Prostate gland (tissue), 2 donors: Measurements from ENCODE around the gene PPFIA1. TPM values are rescaled to one million over a fixed set of nuclear protein-coding genes. Genes with fewer than 3 reads are reported as not detected.
"Not testable (repeated sequence)": the region's sequence is repeated elsewhere in the genome, so short reads cannot be mapped to it uniquely, and the experiment has no call there.

Source experiments
- DNase-seq: peaks from one replicate; pipeline ENCODE4 v3.0.0-alpha.2; 2019; ENCODE audit warnings: low spot score
- H3K27ac ChIP-seq, 2 donors: fragments of 200-600 bp; sonication (generic); 2 replicates each; pipeline ENCODE4 v1.5.1; 2017 to 2019
- H3K27me3 ChIP-seq: fragments of 200-600 bp; sonication (generic); replicated peaks from 2 replicates; pipeline ENCODE4 v1.5.1; 2019; ENCODE audit not compliant: insufficient read depth
- H3K36me3 ChIP-seq, 2 donors: fragments of 200-600 bp; sonication (generic); 1 replicate in 1 of 2; 2 replicates in 1 of 2; pipeline versions ENCODE4 v1.5.1 to v1.8.1; 2017 to 2019
- H3K4me1 ChIP-seq: fragments of 200-600 bp; sonication (generic); replicated peaks from 2 replicates; pipeline ENCODE4 v1.5.1; 2019
- H3K4me3 ChIP-seq, 2 donors: fragments of 200-600 bp; sonication (generic); 2 replicates each; pipeline ENCODE4 v1.5.1; 2017 to 2019
- H3K9me3 ChIP-seq: fragments of 200-600 bp; sonication (generic); 2 replicates; pipeline ENCODE4 v1.5.1; 2017
- POLR2A ChIP-seq: fragments of 450-650 bp; IDR thresholded peaks from one replicate; pipeline ENCODE4 v1.6.1; 2016; ENCODE audit warnings: antibody characterized with exemption, mild to moderate bottlenecking
- POLR2AphosphoS5 ChIP-seq: sonication (generic); formaldehyde crosslinking; IDR thresholded peaks from one replicate; pipeline ENCODE4 v1.6.1; 2017; ENCODE audit warnings: antibody characterized with exemption
- WGBS: methylation state at CpG from one replicate; pipeline ENCODE4 v1.1.5; 2018; 5-methylcytosine and 5-hydroxymethylcytosine counted together
- intact Hi-C: fragments of 100-400 bp; cut with DNase I; formaldehyde crosslinking; loops from one replicate; pipeline ENCODE4 v1.14.2; 2022
- total RNA-seq, 2 donors: library from RNA; depleted of rRNA; stranded (reverse); fragments of >200 nt; gene quantifications; one replicate each; pipeline ENCODE4 v1.1.0, GENCODE V29; 2016
- TF ChIP-seq, protein P1 (sequence below), 4 experiments: fragments of 200-600 bp in 2 of 4; fragments of 450-650 bp in 2 of 4; sonication (generic) in 2 of 4; IDR thresholded peaks; 1 replicate in 3 of 4; 2 replicates in 1 of 4; pipeline ENCODE4 v1.5.1; 2016 to 2019; ENCODE audit warnings: antibody characterized with exemption in 4 of 4, mild to moderate bottlenecking in 2 of 4, moderate library complexity in 2 of 4

PPFIA1 gene
- total RNA-seq, 2 donors from 2014 or later, result 29.1 to 61.8 TPM

DNA sequence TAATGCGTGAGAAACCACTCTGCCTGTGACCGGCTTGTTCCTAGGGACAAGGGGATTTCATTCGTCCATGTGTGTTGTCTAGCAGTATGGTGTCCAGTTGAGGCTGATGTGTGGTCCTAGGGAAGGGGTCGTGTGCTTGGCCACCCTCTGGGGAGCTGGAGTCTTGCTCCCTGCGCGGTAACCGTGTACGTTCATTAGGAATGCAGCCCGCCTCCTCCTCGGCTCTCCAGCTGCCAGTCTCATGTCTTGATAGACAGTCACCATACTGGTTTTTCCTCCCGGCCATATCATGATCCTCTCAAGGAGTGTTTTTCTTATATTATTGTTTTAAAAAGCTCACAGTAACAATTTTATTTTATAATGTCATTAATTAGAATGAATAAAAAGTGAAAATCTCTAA lies 133.8 kb downstream of the PPFIA1 start:
- TF ChIP-seq POLR2AphosphoS5 (no peak), POLR2A (no peak)
- TF ChIP-seq, protein P1, sequence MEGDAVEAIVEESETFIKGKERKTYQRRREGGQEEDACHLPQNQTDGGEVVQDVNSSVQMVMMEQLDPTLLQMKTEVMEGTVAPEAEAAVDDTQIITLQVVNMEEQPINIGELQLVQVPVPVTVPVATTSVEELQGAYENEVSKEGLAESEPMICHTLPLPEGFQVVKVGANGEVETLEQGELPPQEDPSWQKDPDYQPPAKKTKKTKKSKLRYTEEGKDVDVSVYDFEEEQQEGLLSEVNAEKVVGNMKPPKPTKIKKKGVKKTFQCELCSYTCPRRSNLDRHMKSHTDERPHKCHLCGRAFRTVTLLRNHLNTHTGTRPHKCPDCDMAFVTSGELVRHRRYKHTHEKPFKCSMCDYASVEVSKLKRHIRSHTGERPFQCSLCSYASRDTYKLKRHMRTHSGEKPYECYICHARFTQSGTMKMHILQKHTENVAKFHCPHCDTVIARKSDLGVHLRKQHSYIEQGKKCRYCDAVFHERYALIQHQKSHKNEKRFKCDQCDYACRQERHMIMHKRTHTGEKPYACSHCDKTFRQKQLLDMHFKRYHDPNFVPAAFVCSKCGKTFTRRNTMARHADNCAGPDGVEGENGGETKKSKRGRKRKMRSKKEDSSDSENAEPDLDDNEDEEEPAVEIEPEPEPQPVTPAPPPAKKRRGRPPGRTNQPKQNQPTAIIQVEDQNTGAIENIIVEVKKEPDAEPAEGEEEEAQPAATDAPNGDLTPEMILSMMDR (IDR thresholded peaks at IDR 0.05), result no peak
- intact Hi-C loops, result no loop called here
- WGBS, result 86% methylated on average over 11 of the region's 11 CpGs
- Histone ChIP-seq H3K27me3 (no peaks in the 10 kb centered on the region), H3K9me3 (no peaks in the 10 kb centered on the region), H3K27ac (no peak overlapping the region), H3K4me1 (no peaks in the 10 kb centered on the region), H3K4me3 (no peak overlapping the region), H3K36me3 (peaks cover 0 to 5% of the 10 kb centered on the region in 2 donors)
- no peak for DNase-seq

GRCh38 chr11:70405679-70406395 lies 135.3 kb downstream of the PPFIA1 start:
- no peak for TF ChIP-seq POLR2AphosphoS5
- TF ChIP-seq POLR2A, result no peak
- TF ChIP-seq, protein P1 (IDR thresholded peaks at IDR 0.05), result no peak
- intact Hi-C loops, result no loop called here
- 75% methylated on average over 20 of the region's 20 CpGs for WGBS

DNA sequence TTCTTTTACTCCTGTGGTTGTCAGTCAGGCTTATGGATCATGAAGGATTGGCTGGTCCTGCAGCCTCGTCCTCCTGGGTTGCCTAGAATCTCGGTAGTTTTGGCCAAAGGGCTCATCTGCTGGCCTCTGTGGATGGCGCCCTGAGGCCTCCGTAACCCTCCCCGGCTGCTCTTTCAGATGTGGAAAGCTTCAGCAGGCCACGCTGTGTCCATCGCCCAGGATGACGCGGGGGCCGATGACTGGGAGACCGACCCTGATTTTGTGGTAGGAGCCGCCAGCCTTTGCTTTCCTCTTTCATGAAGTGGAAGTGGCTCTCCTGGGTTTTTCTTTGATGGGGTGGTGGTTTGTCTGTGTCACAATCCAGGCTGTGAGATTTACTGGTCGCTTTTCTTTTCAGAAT lies 136.6 kb downstream of the PPFIA1 start:
- TF ChIP-seq, protein P1 (IDR thresholded peaks at IDR 0.05), result no peak
- no peak for TF ChIP-seq POLR2A
- no peak for TF ChIP-seq POLR2AphosphoS5
- H3K4me1 ChIP-seq, result no peaks in the 10 kb centered on the region
- no peaks in the 10 kb centered on the region for H3K9me3 ChIP-seq
- H3K4me3 ChIP-seq, result no peak overlapping the region
- H3K36me3 ChIP-seq, result peaks cover 16 to 21% of the 10 kb centered on the region in 2 donors
- H3K27me3 ChIP-seq, result no peaks in the 10 kb centered on the region
- WGBS, result 80% methylated on average over 13 of the region's 13 CpGs
- DNase-seq, result no peak
- H3K27ac ChIP-seq, result no peak overlapping the region
- intact Hi-C loops, result no loop called here

More at GRCh38 chr11:70405679-70406395, 135.3 kb downstream of the PPFIA1 start:
- Histone ChIP-seq H3K27ac (no peak overlapping the region), H3K27me3 (no peaks in the 10 kb centered on the region), H3K4me1 (no peaks in the 10 kb centered on the region), H3K9me3 (no peaks in the 10 kb centered on the region), H3K4me3 (no peak overlapping the region), H3K36me3 (peaks cover 8 to 10% of the 10 kb centered on the region in 2 donors)
- DNase-seq, result no peak

- 89% methylated on average over 6 of the region's 6 CpGs for WGBS
- Histone ChIP-seq H3K4me1 (no peaks in the 10 kb centered on the region), H3K9me3 (no peaks in the 10 kb centered on the region), H3K36me3 (peaks cover 16 to 22% of the 10 kb centered on the region in 2 donors), H3K4me3 (no peak overlapping the region), H3K27ac (no peak overlapping the region), H3K27me3 (no peaks in the 10 kb centered on the region)
- DNase-seq, result no peak
- intact Hi-C loops, result no loop called here
- TF ChIP-seq, protein P1 (IDR thresholded peaks at IDR 0.05), result no peak
- TF ChIP-seq POLR2AphosphoS5 (no peak), POLR2A (no peak)
Measured at GRCh38 chr11:70407814-70408213, 137.3 kb downstream of the PPFIA1 start.

DNA sequence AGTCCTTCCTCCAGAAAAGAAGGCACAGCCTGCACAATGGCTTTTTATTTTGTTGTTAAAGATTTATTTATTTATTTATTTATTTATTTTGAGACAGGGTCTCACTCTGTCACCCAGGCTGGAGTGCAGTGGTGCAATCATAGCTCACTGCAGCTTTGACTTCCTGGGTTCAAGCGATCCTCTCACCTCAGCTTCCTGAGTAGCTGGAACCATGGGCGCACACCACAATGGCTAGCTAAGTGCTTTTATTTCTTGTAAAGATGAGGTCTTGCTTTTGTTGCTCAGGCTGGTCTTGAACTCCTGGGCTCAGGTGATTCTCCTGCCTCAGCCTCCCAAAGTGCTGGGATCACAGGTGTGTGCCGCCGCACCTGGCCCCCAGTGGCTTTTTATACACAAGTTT lies 137.8 kb downstream of the PPFIA1 start:
- intact Hi-C loops, H3K27ac ChIP-seq, H3K27me3 ChIP-seq, H3K4me3 ChIP-seq, H3K9me3 ChIP-seq, H3K4me1 ChIP-seq, DNase-seq: not testable (repeated sequence)
- peaks cover 17 to 22% of the 10 kb centered on the region in 2 donors for H3K36me3 ChIP-seq
- WGBS, result 95% methylated on average over 4 of the region's 4 CpGs
